ENCODE measurements around the gene TTC23.

The TTC23 gene

GRCh38 chr15:99163271-99164062, 85.9 kb downstream of the TTC23 start:
- DNase-seq: no peak

- no peak for DNase-seq
These were observed 90.6 kb downstream of the TTC23 start for GRCh38 chr15:99158626-99159412.

GRCh38 chr15:99157456-99157855, 91.9 kb downstream of the TTC23 start:
- DNase-seq: no peak

- DNase-seq: no peak
These were observed 93.4 kb downstream of the TTC23 start for GRCh38 chr15:99155961-99156443.

GRCh38 chr15:99154271-99154670, 95.1 kb downstream of the TTC23 start:
- DNase-seq: no peak

GRCh38 chr15:99153026-99153535, 96.3 kb downstream of the TTC23 start:
- no peak for DNase-seq

- no peak for DNase-seq
These were observed 98.2 kb downstream of the TTC23 start for GRCh38 chr15:99151156-99151555.

GRCh38 chr15:99149366-99149765, 100.0 kb downstream of the TTC23 start:
- no peak for DNase-seq

GRCh38 chr15:99148851-99149276, 100.5 kb downstream of the TTC23 start:
- DNase-seq: no peak

- no peak for DNase-seq
These were observed 102.7 kb downstream of the TTC23 start for GRCh38 chr15:99146661-99147060.

GRCh38 chr15:99145778-99146177, 103.6 kb downstream of the TTC23 start:
- no peak for DNase-seq

GRCh38 chr15:99145005-99145404, 104.4 kb downstream of the TTC23 start:
- no peak for DNase-seq

GRCh38 chr15:99143655-99144610, 105.4 kb downstream of the TTC23 start:
- no peak for DNase-seq

GRCh38 chr15:99143242-99143641, 106.1 kb downstream of the TTC23 start:
- DNase-seq: no peak

GRCh38 chr15:99142562-99142961, 106.8 kb downstream of the TTC23 start:
- no peak for DNase-seq

GRCh38 chr15:99141943-99142342, 107.4 kb downstream of the TTC23 start:
- DNase-seq: no peak

- no peak for DNase-seq
These were observed 108.8 kb downstream of the TTC23 start for GRCh38 chr15:99140590-99140989.

GRCh38 chr15:99139276-99139675, 110.1 kb downstream of the TTC23 start:
- no peak for DNase-seq

- DNase-seq: no peak
These were observed 110.8 kb downstream of the TTC23 start for GRCh38 chr15:99138491-99138982.

GRCh38 chr15:99137877-99138276, 111.5 kb downstream of the TTC23 start:
- DNase-seq: no peak

- DNase-seq: no peak
These were observed 112.3 kb downstream of the TTC23 start for GRCh38 chr15:99137111-99137546.

GRCh38 chr15:99135194-99135593, 114.2 kb downstream of the TTC23 start:
- DNase-seq: no peak
